ENCODE measurements around the gene NRG4.

NRG4 gene

GRCh38 chr15:75895731-75896130 is 116.5 kb downstream of the NRG4 start:
- no peak for DNase-seq
- intact Hi-C loops (cut with DNase I): no loop called here

DNA sequence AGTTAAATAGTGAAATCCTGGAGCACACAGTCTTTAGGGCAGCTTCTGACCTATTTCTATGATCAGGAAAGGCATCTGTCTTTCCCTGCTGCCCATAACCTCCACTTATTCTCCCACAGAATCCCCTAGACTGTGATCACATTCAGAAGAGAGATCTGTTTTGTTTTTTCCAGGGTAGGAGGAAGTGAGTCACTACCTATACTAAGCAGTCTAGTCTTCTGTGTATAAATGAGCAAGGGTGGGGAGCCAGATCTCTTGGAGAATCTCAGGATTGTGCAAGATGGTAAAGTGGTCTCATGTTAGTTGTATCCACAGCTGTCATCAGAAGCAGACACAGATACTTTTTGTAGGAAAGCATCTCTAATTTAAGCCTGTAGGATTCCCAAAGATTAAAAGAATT is 120.3 kb downstream of the NRG4 start:
- intact Hi-C loops (cut with DNase I): no loop called here
- no peak for DNase-seq
